SKM-1 (cell line): ENCODE results near the gene EPX.

Source experiments
- DNase-seq: peaks from one replicate; lab custom pipeline; 2025; ENCODE audit not compliant: unreplicated experiment; lab: John Stamatoyannopoulos, UW

Gene EPX

GRCh38 chr17:58184986-58185761 lies 7.4 kb upstream of the EPX start:
- no peak for DNase-seq

GRCh38 chr17:58186591-58186990 lies 5.9 kb upstream of the EPX start:
- no peak for DNase-seq

- DNase-seq = no peak
These were observed 5.5 kb upstream of the EPX start for GRCh38 chr17:58187063-58187462.

GRCh38 chr17:58187675-58188074 lies 4.9 kb upstream of the EPX start:
- no peak for DNase-seq

- DNase-seq = no peak
These were observed 2.9 kb upstream of the EPX start for GRCh38 chr17:58189436-58190146.

GRCh38 chr17:58191241-58191896 lies 1.2 kb upstream of the EPX start:
- no peak for DNase-seq

GRCh38 chr17:58193641-58194255 lies 1.2 kb downstream of the EPX start:
- no peak for DNase-seq

- DNase-seq = no peak
These were observed 3.1 kb downstream of the EPX start for GRCh38 chr17:58195518-58196123.

GRCh38 chr17:58196610-58197009 lies 4.1 kb downstream of the EPX start:
- DNase-seq = no peak

GRCh38 chr17:58200024-58200633 lies 7.6 kb downstream of the EPX start:
- peak; percentile 37 for DNase-seq

- no peak for DNase-seq
These were observed 10.3 kb downstream of the EPX start for GRCh38 chr17:58202859-58203258.

GRCh38 chr17:58204796-58205195 lies 12.3 kb downstream of the EPX start:
- no peak for DNase-seq

- DNase-seq = no peak
These were observed 13.4 kb downstream of the EPX start for GRCh38 chr17:58205936-58206335.

GRCh38 chr17:58207451-58207850 lies 14.9 kb downstream of the EPX start:
- DNase-seq = no peak

GRCh38 chr17:58208344-58208743 lies 15.8 kb downstream of the EPX start:
- DNase-seq = no peak

GRCh38 chr17:58210922-58211321 lies 18.4 kb downstream of the EPX start:
- DNase-seq = no peak

- no peak for DNase-seq
These were observed 23.2 kb downstream of the EPX start for GRCh38 chr17:58215685-58216084.

- no peak for DNase-seq
These were observed 25.2 kb downstream of the EPX start for GRCh38 chr17:58217766-58218165.

GRCh38 chr17:58219007-58219788 lies 26.7 kb downstream of the EPX start, which contains the start of gene MKS1:
Gene MKS1 (minus strand): TSS chr17:58219255. CDS start chr17:58219230, 25 bp downstream.
- peak; percentile 86 for DNase-seq

GRCh38 chr17:58219789-58220183 lies 27.3 kb downstream of the EPX start:
- DNase-seq = no peak
